ENCODE results near the gene FRMPD2.
"Not testable (repeated sequence)": the region's sequence is repeated elsewhere in the genome, so short reads cannot be mapped to it uniquely, and the experiment has no call there.

The FRMPD2 gene

GRCh38 chr10:48194830-48195229 is 79.7 kb downstream of the FRMPD2 start:
- DNase-seq: no peak

GRCh38 chr10:48193556-48193955 is 80.9 kb downstream of the FRMPD2 start:
- DNase-seq: no peak

- DNase-seq: no peak
Measured at GRCh38 chr10:48192881-48193450, 81.5 kb downstream of the FRMPD2 start.

- DNase-seq: no peak
Measured at GRCh38 chr10:48187713-48188485, 86.6 kb downstream of the FRMPD2 start.

- no peak for DNase-seq
Measured at GRCh38 chr10:48187126-48187525, 87.4 kb downstream of the FRMPD2 start.

- not testable (repeated sequence) for DNase-seq
Measured at GRCh38 chr10:48186264-48186804, 88.2 kb downstream of the FRMPD2 start.

- DNase-seq: no peak
Measured at GRCh38 chr10:48184224-48184623, 90.3 kb downstream of the FRMPD2 start.

GRCh38 chr10:48172715-48173114 is 101.8 kb downstream of the FRMPD2 start:
- not testable (repeated sequence) for DNase-seq

GRCh38 chr10:48160670-48161069 is 113.8 kb downstream of the FRMPD2 start:
- DNase-seq: not testable (repeated sequence)

- DNase-seq: not testable (repeated sequence)
Measured at GRCh38 chr10:48160163-48160562, 114.3 kb downstream of the FRMPD2 start.

- DNase-seq: not testable (repeated sequence)
Measured at GRCh38 chr10:48154211-48155140, 120.0 kb downstream of the FRMPD2 start.

- not testable (repeated sequence) for DNase-seq
Measured at GRCh38 chr10:48147643-48148042, 126.9 kb downstream of the FRMPD2 start.

GRCh38 chr10:48143721-48144642 is 130.5 kb downstream of the FRMPD2 start:
- DNase-seq: not testable (repeated sequence)

- DNase-seq: not testable (repeated sequence)
Measured at GRCh38 chr10:48140949-48141348, 133.5 kb downstream of the FRMPD2 start.

GRCh38 chr10:48139953-48140850 is 134.3 kb downstream of the FRMPD2 start:
- DNase-seq: not testable (repeated sequence)

GRCh38 chr10:48128954-48129353 is 145.5 kb downstream of the FRMPD2 start:
- not testable (repeated sequence) for DNase-seq

GRCh38 chr10:48126251-48126650 is 148.2 kb downstream of the FRMPD2 start:
- DNase-seq: not testable (repeated sequence)

GRCh38 chr10:48125631-48126030 is 148.9 kb downstream of the FRMPD2 start:
- not testable (repeated sequence) for DNase-seq

GRCh38 chr10:48122618-48123017 is 151.9 kb downstream of the FRMPD2 start:
- DNase-seq: not testable (repeated sequence)

- DNase-seq: not testable (repeated sequence)
Measured at GRCh38 chr10:48110277-48110676, 164.2 kb downstream of the FRMPD2 start.

Data from NCI-H1105 treated with DMSO at 0.1 percent for 48 hours (cell line).